HG03432 (cell line): ENCODE measurements around the gene ADAMTSL1.

Experiments used
- ATAC-seq: cut with Tn5 transposase; IDR thresholded peaks from one replicate; pipeline ENCODE4 v1.9.1; 2021; ENCODE audit warnings: mild to moderate bottlenecking, moderate library complexity; ENCODE audit not compliant: unreplicated experiment

The ADAMTSL1 gene

DNA sequence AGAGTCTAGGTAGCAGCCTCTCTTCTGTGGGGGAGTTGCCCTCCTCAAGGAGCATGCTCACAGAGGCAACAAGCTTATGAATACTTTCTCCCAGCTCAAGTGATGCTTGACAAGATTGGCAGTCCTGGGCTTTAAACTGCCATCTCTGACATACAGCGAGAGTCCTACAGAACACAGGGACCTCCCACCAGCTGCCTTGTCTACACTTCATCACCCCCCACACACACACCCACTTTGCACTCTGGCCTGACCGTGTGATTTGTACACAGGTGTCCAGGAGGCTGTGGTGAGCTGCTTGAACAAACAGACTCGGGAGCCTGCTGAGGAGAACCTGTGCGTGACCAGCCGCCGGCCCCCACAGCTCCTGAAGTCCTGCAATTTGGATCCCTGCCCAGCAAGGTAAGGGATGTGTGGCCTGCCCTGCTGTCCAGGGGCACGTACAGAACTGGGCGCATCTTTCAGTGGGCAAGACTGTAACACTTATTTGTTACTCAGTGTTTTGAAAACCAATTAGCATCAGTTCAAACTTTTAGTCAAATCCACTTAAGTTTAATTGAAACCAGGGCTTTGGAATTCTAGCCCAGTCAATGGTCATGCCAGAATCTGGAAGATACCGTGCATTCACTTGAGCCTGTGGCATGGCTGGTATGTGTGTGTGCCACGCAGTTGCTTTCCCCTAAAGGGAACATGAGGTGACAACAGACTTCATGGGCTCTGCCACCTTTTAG is 247.5 kb downstream of the ADAMTSL1 start:
- no peak for ATAC-seq

DNA sequence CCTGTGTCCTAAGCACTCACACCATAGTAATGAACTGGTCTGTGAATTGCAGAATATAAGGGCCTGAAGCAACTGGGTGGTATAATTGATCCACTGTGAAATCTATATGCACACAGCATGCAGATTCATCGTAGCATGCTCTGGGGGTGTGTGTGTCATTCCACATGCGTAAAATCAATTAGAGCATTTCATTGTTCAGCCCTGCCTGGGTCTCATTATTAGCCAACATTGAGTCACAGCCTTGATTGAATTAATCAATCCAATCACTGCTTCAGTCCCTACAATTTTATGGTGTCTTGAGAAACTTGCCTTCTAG is 248.0 kb downstream of the ADAMTSL1 start:
- ATAC-seq = no peak

DNA sequence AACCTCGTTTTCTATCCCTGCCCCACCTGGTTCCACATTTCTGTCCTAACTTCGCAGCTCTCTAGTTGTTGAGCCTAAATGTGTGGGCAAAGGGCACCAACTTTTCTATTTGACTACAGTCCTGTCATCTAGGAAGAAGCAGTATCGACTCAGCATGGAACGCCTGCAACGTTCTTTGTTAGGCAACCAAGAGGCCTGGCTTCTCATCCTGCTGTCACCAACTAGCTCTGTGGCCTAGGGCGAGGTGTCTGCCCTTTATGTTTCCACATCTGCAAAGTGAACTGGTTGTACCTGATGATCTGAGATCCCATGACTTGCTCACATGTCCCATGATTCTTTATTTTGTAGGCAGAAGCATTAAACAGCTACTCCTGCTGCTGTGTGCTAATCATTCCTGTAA is 248.9 kb downstream of the ADAMTSL1 start:
- no peak for ATAC-seq

DNA sequence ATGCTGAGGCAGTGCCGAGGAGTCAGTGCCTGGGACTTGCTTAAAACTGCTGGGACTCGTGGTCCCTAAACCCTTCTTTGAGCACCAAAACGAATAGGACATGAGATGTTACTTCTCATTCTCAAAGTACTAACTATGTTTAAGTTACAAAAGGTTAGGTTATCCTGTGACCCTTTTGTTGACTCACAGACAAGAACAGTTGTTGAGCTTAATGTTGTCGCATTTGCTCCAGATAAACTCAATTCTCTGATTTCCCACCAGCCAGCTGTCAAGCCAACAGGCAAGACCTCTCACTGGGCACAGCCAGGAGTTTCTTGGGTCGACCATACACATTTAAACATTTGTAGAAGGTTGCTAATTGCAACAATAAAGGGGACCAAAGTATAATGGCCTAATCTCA is 249.4 kb downstream of the ADAMTSL1 start:
- ATAC-seq = no peak

DNA sequence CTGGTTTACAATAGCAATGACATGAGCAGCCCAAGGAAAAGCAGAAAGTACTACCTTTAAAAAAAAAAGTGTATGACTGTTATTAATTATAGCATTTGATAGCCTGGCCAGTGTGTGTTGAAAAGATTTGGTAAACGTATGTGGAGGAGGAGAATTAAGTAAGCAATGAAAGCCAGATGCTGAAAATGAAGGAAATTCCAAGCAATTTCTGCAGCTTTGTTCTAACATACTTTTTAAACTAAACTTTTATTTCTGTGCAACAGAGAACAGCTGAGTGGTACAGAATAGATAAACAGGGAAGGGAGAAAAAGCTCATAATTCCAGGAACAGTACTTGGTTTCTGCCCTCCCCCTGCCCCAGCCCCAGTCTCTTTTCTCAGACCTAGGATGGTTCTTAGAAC is 252.6 kb downstream of the ADAMTSL1 start:
- no peak for ATAC-seq

DNA sequence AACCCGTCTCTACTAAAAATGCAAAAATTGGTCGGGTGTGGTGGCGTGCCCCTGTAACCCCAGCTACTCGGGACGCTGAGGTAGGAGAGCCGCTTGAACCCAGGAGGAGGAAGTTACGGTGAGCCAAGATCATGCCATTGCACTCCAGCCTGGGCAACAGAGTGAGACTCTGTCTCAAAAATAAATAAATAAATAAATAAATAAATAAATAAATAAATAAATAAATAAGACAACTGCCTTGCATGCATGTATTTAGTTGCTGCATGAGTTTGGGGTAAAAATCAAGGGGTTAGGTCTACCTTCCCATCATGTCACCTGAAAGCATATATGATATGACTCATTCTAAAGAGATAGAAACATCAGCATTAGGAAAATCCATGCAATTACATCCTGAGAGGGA is 254.0 kb downstream of the ADAMTSL1 start:
- ATAC-seq = no peak

DNA sequence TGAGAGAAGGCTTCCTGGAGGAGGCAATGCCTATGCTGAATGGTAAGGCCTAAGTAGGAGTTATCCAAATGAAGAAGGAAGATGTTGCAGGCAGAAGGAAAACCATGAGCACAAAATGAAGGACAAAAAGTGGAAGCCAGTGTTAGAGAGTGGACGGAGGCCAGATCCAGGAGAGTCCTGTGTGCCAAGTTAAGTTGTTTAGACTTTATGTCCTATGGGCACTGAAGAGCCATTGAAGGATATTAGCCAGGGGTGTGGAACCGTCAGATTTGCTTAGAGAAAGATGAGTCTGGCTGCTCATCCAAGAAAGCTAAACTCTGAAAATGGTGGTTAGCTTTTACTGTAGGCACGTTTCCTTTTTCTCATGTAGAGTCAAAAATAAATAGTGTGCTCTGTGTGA is 254.7 kb downstream of the ADAMTSL1 start:
- ATAC-seq = no peak

DNA sequence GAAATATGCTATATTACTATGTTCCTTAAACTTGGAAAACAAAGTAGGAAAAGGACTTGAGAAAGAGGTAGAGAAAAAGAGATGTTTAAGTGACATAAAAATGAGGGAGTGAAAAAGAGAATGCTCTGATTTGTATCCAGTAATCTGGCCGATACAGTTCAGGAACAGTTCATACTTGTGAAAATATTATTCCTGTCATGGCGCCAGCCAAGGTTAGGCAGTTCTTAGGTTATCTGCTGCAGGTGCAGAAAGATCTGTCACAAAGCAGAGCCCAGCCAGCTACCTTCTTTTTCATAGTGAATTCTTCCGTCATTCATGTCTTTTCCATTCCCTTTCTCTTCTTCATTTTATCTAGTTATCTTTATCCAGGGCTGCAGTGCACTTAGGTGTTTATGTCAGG is 256.3 kb downstream of the ADAMTSL1 start:
- no peak for ATAC-seq

DNA sequence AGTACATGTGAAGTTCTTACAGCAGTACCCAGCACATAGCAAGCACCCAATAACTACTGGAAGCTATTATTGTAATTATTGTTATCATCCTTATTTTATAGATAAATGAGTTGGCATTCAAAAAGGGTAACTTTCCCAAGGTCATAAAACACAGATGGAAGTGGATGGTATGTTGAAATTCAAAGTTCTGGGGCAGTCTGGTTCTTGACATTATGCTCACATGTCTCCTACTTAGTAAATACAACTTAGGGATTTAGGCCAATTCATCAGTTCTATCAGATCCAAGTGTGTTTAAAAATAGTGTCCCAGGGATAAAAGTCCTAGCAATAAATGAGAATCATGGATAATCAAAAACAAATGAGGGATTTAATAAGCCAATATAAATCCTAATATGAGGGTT is 265.2 kb downstream of the ADAMTSL1 start:
- ATAC-seq = no peak

DNA sequence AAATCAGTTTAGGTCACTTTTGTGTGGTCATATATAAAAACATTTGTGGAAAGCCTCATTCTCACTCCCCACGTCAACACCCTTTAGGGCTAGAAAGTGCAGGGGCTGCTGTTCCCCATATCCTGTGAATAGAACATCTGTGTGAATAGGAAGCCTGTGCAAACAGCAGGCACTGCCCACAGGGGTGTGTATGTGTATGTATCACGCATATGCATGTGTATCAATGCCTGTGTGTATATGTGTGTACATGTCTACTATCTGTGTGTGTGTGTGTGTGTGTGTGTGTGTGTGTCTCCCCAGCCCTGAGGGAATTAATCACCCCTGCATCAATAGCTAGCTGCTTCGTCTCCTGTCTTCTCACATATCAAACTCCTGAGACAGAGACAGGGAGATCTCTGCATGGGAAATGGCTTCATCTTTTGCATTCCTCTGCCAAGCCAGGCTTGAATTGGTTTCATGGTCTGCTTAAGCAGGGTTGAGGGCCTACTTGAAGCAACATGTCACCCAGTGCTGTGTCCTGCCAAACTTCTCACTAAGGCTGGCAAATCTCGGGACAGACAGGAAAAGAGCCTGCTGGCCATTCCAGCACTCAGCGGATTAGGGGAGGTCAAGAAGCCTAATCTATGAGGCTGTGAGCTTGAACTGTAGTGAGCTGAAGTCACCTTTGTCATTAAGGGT is 265.8 kb downstream of the ADAMTSL1 start:
- no peak for ATAC-seq

DNA sequence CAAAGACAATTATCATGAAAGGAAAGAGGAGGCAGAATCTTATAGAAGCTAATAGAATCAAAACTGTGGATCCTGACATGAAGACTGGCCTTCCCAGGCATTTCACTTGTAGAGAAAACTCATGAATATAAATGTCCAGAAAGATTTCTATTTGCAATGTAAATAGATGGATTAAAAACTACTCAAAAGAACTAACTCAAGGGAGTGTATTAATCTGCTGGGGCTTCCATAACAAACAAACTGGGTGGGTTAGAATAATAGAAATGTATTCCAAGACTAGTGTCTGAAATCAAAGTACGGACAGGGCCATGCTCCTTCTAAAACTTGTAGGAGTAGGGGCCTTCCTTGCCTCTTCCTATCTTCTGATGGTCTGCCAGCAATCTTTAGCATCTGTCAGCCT is 267.4 kb downstream of the ADAMTSL1 start:
- ATAC-seq = no peak

DNA sequence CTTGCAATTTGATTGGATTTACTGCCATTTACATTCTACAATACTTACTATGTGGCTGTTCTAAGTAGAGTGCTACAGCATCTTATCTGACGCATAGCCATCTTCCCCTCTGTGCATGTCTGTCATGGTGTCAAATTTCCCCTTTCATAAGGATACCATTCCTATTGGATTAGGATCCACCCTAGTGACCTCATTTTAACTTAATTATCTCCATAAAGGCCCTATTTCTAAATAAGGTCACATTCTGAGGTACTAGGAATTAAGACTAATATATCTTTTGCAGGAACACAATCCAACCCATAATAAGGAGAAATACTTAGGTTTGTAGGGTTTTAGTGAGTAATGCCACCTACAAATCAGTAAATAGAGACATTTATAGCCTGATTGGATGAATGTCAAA is 268.0 kb downstream of the ADAMTSL1 start:
- ATAC-seq = no peak

DNA sequence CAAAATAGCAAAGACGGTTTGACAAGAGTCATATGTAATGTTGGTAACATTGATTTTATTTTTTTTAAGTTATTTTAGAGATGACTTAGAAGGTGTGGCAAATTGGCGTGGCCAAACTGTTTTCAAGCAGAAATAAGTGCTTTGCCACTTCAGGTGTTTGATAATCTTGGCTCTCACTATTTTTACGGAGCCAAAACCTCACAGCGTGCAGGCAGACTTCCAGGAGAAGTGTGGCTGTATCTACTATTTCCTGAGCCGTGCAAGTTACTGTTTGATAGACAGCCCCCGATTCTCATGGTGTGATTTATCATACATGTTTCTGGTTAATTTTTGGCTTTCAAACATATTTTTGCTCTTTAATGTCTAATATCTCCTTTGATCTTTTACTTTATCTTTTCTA is 269.5 kb downstream of the ADAMTSL1 start:
- no peak for ATAC-seq

DNA sequence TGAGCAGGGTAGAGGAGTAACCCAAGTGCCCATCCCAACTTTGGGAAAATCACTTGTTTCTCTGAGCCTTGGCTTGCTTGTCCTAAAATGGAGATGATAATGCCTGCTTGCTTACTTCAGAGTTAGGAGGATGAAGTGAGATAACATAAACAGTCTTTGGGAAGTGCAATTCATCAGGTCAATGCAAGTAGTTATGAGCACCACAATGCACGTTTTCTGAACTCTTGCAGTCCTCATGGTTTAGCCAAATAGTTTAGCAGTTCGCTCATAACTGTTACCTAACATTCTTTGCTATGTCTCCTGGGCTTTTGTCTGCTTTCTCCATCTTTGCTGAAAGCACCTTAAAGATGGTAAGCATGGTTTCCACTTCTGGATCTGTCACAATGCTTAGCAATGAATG is 270.0 kb downstream of the ADAMTSL1 start:
- ATAC-seq = no peak

DNA sequence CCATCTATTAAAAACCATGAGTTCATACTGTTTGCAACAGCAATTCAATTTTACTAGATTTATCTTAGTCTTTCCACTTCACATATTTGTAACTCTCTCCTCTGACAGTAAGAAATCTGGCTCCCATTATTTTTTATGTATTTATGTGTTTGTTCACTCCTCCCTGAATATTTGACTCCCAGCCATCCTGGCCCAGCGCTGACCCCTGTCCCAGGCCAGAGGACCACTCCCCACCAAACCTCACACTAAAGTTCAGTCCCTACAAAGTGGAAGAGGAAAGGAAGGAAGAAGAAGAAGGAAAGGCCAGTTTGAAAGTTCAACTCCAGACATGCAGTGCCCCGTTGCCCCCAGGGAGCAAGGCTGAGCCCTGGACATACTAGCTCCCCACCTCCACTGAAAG is 271.8 kb downstream of the ADAMTSL1 start:
- no peak for ATAC-seq

DNA sequence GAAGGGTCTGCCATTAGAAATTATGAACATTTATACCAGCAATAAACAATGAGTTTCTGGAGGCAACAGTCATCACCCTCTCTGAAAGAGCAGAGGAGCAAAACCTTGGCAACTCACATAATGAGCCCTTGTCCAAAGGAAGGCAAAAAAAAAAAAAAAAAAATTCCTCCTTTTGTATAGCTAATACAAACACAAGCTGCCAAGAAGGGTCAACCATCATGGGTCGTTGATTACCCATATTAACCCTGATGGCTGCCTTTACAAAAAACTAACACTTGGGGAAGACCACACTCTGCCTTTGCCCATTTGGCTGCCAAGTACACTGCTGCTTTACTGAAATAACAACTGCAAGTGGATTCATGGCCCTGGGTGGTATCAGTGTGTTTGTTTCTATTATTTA is 272.7 kb downstream of the ADAMTSL1 start:
- no peak for ATAC-seq

DNA sequence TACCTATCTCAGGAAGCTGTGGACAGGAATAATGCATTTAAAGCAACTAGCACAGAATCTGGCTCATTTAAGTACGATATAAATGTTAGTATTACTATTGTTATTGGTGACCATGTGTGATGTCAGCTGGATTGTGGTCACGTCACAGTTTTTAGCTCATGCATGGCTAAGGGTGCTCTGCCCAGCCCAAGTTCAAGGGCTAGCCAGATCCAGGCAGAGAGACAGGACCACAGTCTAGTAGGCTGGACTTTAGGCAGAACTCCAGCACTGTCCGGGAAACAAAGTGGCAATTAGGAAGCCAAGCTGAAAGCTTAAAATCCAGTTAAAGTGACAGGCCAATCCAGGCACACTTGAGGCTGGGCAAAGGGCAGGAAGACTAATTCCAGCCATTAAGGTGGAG is 273.6 kb downstream of the ADAMTSL1 start:
- ATAC-seq = no peak

DNA sequence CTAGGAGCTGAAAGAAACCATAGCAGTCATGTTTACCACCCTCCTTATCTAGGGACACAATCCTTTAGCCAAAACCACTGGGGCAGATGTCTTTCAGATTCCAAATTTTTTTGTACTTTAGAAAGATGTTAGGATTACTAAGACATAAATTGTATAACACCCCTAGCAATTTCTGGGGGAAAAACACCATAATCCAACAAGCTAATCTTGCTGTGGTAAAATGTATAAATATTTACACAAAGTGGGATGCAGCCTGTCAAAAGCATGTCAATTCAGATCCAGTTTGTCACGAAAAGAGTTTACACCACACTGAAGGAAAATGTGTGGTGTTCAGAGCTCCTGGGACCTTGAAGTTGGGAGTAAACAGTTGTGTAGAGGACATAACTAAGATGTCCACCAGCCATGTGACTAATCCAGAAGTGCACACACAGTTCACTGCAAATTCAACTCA is 274.3 kb downstream of the ADAMTSL1 start:
- no peak for ATAC-seq

DNA sequence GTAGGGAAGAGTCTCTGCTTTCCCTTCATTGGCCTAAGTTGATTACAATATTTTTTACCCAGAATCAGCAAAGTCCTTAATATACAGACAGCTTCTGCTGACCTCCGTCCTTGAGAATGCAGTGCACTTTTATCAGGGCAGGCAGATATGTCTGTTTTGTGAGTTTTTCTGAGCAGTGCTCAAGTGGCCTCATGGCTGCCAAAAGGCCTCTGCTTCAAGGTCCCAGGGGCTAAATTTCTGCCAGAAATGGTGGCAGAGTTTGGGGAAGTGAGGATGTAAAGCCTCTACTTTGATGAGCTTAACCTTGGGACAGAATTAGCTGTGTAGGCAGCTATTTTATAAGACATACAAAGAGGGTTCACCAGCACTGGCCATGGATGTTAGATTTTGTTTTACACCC is 275.8 kb downstream of the ADAMTSL1 start:
- ATAC-seq = no peak

DNA sequence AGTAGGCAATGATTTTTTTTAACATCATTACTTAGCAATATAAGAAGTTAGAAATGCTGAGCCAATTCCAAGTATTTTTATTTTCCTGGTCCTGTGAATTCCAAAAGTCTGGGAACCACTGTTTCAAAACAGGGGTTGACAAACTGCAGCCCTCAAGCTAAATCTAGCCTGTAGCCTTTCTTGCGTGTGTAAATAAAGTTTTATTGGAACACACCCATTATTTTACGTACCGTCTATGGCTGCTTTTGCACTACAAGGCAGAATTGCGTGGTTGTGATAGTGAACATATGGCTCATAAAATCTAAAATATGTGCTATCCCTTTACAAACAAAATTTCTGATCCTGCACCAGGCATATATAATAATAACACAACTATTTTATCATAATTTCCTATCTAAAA is 280.0 kb downstream of the ADAMTSL1 start:
- no peak for ATAC-seq

DNA sequence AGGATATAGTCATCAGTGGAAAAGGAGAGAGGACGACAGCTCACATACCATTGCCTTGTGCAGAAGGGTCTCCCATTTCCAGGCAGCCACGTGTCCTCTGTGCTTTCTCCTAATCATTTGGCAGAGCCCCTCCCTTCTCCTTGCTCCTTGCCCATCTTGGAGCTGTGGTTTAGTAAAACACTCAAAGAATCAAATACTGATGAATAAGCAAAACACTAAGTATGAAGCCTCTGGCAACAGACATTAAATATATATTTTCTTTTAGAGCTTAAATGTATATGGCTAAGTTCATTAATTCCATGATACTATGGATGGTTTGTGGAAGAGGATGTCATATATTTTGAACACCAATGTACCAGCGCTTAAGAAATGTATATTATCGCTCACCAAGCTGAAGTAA is 280.6 kb downstream of the ADAMTSL1 start:
- no peak for ATAC-seq

DNA sequence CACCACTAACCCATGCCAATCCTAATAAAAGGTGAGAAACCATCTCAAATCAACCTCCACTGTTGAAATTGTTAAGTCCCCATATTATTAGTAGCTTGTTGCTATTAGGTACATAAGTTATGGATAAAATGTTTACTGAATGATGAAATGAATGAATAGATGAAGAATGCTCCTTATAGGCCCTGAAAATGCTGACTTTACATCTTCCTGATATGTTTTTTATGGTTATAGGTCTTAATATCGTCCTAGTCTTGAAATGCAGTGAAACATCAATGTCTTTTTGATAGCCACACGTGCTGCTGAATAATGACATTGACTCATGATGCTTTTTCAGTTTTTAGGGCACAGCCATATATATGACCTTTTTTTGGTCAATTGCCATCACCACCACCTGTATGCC is 281.3 kb downstream of the ADAMTSL1 start:
- ATAC-seq = no peak

DNA sequence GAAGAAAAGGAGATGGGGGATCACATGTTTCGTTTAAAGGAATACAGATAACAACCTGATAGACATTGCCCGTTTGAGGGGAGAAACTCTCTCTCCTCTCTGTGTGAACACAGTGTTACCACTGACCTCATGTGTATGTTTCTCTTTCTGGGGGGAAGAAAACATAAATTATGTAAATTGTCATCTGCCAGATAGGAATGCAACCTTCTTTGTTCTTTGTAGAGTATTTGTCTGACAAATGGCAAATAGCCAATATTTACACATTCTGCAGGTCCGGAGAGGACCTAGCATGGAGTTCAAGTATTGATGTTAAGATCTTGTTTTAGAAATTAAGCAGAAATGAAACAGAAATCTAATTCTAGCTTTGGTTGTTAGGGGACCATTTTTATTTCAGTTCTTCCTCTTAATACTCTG is 282.8 kb downstream of the ADAMTSL1 start:
- ATAC-seq = peak; percentile 55
